PC-9 (cell line): ENCODE results near the gene KRT222.

Source experiments
- CTCF ChIP-seq: fragments of 200-600 bp; sonication (generic); conservative IDR thresholded peaks from 2 replicates; pipeline ENCODE4 v1.6.1; 2017; ENCODE audit warnings: mixed run types, antibody characterized with exemption, mild to moderate bottlenecking, moderate library complexity
- EZH2 ChIP-seq: fragments of 200-600 bp; sonication (generic); IDR thresholded peaks from 2 replicates; pipeline ENCODE4 v1.8.0; 2017; ENCODE audit warnings: antibody characterized with exemption, low read depth

GRCh38 chr17:40608061-40608581 lies 56.9 kb downstream of the KRT222 start:
- TF ChIP-seq CTCF (no peak), EZH2 (no peak)
